RWPE1 (cell line): Measurements from ENCODE around the gene ARL6IP4.

Experiments used
- CTCF ChIA-PET: fragments of 350-600 bp; sonication (Branson Sonifier 250); formaldehyde crosslinking; extraction: SDS; loops from one replicate; lab custom pipeline; 2021; lab: Yijun Ruan, JAX
- POLR2A ChIA-PET: fragments of 400-600 bp; formaldehyde crosslinking; extraction: SDS; loops from one replicate; lab custom pipeline; 2020; ENCODE audit warnings: antibody characterized with exemption; ENCODE audit not compliant: low non-redundant PET; lab: Yijun Ruan, JAX
- DNase-seq: peaks from one replicate; pipeline ENCODE4 v3.0.0; 2012; ENCODE audit warnings: low spot score
- H3K27ac ChIP-seq: fragments of 450-650 bp; 2 replicates; pipeline ENCODE4 v1.5.1; 2017
- TF ChIP-seq, protein P1 (sequence below): fragments of 450-650 bp; conservative IDR thresholded peaks from 2 replicates; pipeline ENCODE4 v1.5.1; 2017; ENCODE audit warnings: low read depth, mild to moderate bottlenecking

The ARL6IP4 gene

GRCh38 chr12:122977153-122977552 is 3.3 kb upstream of the ARL6IP4 start:
- DNase-seq, result no peak
- peak overlapping the region; percentile 97 for H3K27ac ChIP-seq
- POLR2A ChIA-PET, result interaction anchor here (0.6 kb wide), 1 partner anchor 256 kb away, joined by 4 read pairs; the partner anchor contains the start of gene MTRFR
- TF ChIP-seq, protein P1, sequence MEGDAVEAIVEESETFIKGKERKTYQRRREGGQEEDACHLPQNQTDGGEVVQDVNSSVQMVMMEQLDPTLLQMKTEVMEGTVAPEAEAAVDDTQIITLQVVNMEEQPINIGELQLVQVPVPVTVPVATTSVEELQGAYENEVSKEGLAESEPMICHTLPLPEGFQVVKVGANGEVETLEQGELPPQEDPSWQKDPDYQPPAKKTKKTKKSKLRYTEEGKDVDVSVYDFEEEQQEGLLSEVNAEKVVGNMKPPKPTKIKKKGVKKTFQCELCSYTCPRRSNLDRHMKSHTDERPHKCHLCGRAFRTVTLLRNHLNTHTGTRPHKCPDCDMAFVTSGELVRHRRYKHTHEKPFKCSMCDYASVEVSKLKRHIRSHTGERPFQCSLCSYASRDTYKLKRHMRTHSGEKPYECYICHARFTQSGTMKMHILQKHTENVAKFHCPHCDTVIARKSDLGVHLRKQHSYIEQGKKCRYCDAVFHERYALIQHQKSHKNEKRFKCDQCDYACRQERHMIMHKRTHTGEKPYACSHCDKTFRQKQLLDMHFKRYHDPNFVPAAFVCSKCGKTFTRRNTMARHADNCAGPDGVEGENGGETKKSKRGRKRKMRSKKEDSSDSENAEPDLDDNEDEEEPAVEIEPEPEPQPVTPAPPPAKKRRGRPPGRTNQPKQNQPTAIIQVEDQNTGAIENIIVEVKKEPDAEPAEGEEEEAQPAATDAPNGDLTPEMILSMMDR, result no peak
- CTCF ChIA-PET, result no interaction called here

DNA sequence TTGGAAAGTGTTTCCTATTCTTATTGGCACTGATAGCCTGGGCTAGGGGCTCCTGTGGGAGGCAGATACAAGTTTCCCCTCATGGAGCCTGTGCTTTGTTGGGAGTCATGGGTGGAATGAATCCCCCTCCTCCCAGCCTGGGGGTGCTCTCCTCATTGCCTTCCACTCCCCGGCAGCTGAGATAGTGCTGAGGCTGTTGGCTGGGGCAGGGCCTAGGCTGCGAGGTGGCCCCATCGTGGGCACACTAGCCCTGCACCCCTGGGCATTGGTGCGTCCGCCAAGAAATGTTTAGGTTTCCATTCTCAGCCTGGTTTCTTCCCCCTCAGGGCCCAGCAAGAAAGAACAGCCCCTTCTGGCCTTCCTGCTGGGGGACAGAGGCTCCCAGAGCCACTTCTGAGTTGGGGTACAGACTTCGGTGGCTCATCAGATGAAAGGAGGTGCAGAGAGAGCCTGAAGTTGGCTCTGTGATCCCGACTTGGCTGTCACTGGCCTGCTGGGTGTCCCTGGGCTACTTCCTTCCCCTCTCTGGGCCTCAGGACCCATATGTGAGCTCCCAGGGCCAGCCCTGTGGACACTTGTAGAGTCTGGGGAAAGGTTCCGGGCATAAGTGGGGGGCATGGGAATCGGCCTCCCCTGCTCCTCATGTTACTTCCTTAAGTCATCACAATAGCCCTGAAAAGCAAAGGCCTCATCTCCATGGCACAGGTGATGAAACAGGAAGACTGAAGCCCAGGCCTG is 2.7 kb upstream of the ARL6IP4 start:
- POLR2A ChIA-PET, result no interaction called here
- CTCF ChIA-PET, result interaction anchor here (0.6 kb wide), 1 partner anchor 219 kb away, joined by 5 read pairs; no protein-coding TSS in a partner anchor
- DNase-seq, result no peak
- TF ChIP-seq, protein P1, result no peak
- peak overlapping the region; percentile 97 for H3K27ac ChIP-seq

- DNase-seq, result no peak
- CTCF ChIA-PET, result interaction anchor here (0.6 to 1.5 kb wide), 3 partner anchors 163 to 259 kb away, joined by 3 to 5 read pairs (median 4); no protein-coding TSS in a partner anchor
- H3K27ac ChIP-seq, result peak overlapping the region; percentile 97
- TF ChIP-seq, protein P1, result no peak
- POLR2A ChIA-PET, result no interaction called here
Observed at GRCh38 chr12:122978507-122978955, 1.9 kb upstream of the ARL6IP4 start.

DNA sequence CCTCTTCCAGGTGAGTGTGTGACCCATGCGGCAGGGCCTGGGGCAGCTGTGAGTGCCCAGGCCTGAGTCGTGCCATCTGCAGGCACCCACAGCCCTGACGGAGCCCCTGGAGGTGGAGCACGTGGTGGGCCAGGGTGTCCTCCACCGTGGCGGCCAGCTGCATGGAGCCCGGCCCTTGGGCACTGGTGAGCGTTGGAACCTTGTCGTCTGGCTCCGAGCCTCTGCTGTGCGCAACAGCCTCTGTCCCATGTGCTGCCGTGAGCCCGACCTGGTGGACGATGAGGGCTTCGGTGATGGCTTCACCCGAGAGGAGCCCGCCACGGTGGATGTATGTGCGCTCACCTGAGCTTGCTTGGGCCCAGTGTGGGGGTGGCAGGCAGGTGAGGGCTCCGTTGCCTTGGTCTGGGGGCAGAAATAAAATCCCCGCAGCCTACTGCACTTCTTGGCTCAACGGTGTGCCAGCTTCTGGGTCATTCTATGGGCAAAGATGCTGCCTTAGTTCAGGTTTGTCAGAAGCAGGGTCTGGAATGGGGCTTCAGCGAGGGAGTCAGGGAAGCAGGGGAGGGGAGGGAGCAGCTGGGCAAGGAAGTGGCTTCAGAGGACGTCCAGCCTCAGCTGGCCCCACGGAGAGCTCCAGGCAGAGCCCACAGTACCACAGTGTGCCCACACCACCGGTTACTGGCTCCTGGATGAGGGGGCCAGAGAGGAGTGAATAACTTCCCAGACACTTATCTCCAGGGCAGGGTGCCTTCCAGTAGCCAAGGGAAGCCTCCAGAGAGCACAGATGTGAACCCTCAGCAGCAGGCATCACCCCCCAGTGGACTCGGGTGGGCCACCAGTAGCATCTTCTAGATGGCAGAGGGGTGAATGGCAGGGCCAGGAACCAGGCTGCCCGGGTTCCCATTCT is 1.2 kb upstream of the ARL6IP4 start:
- no peak for DNase-seq
- POLR2A ChIA-PET, result no interaction called here
- TF ChIP-seq, protein P1, result no peak
- H3K27ac ChIP-seq, result peak overlapping the region; percentile 97
- CTCF ChIA-PET, result interaction anchor here (0.9 to 1.5 kb wide), 2 partner anchors 163 to 259 kb away, joined by 3 to 4 read pairs; no protein-coding TSS in a partner anchor

GRCh38 chr12:122979908-122980182 is 636 bp upstream of the ARL6IP4 start:
- DNase-seq, result no peak
- ChIA-PET POLR2A (interaction anchor here (0.5 kb wide), 1 partner anchor 105 kb away, joined by 4 read pairs; no protein-coding TSS in a partner anchor), CTCF (interaction anchor here (0.7 to 1.5 kb wide), 2 partner anchors 11 to 258 kb away, joined by 3 to 4 read pairs; no protein-coding TSS in a partner anchor)
- H3K27ac ChIP-seq, result peak overlapping the region; percentile 97
- TF ChIP-seq, protein P1, result no peak

DNA sequence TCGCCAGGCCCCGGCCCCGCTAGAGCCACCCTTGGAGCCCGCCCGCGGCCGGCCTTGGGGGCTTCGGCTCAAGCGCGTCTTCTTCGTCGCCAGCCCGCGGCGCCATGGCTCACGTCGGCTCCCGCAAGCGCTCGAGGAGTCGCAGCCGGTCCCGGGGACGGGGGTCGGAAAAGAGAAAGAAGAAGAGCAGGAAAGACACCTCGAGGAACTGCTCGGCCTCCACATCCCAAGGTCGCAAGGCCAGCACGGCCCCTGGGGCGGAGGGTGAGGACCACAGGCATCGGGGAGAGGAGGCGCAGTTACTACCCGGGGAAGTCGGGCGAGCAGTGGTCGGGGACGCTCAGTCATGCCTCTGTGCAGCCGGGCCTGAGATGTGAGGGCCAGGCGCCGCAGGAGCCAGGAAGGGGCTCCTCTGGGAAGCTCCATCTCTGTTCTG is 573 bp downstream of the ARL6IP4 start:
- CTCF ChIA-PET, result no interaction called here

More for the DNA sequence above, 573 bp downstream of the ARL6IP4 start:
- DNase-seq, result no peak
- peak overlapping the region; percentile 97 for H3K27ac ChIP-seq
- POLR2A ChIA-PET, result no interaction called here
- TF ChIP-seq, protein P1, result no peak
